ENCODE data around the gene HMGN1.
A peak's percentile ranks its signal among the peaks of the same experiment; 100 is the strongest.

- TF ChIP-seq CTCF (IDR thresholded peaks at IDR 0.05; ENCODE audit: low read length) (peak; percentile 96), EZH2 (IDR thresholded peaks at IDR 0.05; ENCODE audit: borderline replicate concordance, low read length) (no peak)
Observed at GRCh38 chr21:39388038-39388810, 39.3 kb upstream of the HMGN1 start.
